ENCODE measurements around the gene CACNA1C.

The CACNA1C gene

DNA sequence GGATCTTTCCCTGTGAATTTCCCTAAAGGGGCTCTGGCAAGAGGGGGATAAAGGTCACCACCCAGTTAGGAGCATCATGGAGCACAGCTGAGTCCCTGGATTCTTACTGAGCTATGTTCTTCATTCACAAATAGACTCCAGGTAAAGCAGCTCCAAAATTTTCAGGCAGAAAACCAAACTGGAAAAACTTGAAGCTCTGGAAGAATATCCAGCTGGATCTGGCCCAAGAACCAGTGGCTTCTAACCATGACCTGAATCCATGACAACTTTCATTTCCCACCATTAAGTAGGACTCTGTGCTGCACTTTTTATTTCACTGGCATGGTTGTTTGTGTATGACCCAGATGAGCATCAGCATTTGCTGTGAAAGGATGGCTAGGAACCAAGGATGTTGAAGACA lies 561.6 kb downstream of the CACNA1C start:
- DNase-seq, result no peak

DNA sequence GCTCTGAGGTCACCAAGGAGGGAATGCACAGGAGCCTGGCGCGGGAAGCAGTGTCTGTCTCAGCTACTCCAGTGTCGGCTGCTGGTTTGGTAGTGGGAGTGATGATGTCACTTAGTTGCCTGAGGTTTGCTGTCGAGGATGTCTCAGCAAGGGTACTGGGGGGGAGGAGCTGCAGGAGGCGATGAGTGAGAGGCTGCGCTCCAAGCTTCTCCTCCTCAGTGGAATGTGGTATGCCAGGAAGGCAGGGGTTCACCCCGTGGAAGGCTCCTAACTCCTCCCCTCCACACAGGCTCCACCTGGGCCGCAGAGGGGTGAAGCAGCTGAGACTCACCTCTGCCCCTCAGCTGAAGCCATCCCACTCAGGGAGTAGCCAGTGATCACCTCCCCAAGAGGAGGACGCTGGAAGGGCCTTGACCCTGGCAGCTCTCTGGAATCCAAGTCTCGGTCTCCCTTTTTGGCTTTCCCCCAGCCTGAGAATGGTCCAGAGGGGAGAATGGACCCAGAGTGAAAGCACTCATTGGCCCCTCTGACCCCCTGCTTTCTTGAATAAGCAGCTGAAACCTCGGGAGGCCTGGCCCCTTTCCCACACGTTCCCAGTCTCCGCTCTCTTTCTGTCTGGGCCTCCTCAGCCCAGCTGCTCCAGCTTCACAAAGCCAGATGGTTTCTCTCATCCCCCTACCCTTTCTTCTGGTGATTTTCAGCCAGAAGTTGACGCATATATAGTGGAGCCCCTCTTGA lies 563.0 kb downstream of the CACNA1C start:
- no peak for DNase-seq

DNA sequence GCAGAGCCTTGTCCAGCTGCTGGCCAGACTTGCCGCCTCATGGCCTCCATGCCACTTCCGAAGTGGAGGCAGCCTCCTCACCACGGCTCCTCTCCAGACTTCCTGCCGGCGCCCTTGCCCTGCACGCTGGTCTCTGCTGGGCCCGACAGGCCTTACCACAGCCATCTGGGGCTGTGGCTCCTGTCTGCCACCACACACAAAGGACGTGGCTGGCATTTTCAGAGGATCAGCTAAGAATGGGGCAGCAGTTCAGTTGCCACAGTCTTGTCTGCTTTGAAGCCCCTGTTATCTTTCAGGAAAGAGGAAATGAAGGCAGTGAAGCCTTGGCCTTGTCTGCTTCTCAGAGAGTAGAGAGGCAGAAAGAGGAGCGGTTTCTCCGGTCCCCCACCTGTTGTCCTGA lies 564.0 kb downstream of the CACNA1C start:
- DNase-seq, result no peak

DNA sequence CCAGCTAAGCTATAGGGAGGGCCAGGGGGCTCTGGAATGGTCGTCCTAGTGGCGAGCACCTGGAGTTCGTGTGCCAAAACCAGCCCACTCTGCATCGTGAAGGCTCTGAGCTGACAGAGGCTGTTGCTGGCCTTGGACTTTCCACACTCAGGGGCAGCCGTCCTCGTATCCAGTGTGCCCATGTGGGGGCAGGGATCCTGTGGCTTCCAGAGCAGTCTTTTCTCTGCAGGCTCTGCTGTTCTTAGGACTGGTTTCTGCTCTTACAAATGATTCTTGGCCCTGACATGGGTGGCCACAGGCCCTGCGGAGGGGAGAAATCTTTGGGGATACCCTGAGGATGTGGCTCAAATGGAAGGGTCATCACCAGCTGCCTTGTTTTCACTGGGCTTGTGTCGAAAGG lies 564.6 kb downstream of the CACNA1C start:
- DNase-seq, result no peak

DNA sequence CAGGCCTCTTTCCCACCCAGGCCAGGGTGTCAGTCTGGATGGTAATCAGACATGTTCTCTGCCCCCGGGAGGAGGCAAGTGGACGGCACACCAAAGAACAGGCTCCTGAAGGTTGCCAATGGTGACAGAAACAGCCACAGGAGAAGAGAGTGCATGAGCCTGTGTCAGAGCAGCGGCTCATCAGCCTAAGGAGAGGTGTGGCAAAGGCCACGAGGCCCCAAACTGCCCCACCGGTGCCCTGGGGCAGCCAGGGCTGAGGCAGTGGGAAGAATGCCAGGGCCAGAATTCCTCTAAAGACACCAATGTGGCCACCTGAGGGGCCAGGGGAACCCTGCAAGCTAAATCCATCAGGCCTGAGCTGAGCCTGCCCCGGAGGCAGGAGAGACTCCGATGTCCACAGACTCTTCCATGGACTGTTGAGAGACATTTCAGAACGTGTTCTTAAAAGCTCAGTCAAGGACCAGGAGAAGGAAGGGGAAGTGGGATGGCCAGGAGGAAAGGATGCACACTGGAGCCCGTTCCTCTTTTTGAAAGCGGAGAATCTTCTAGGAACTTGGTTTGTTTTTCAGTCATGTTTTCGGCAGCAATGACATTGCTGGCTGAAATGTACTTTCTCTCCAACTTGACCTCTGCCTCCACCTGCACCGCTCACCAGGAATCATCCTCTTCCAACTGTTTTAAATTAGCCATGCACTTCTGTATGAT lies 565.7 kb downstream of the CACNA1C start:
- DNase-seq, result no peak

DNA sequence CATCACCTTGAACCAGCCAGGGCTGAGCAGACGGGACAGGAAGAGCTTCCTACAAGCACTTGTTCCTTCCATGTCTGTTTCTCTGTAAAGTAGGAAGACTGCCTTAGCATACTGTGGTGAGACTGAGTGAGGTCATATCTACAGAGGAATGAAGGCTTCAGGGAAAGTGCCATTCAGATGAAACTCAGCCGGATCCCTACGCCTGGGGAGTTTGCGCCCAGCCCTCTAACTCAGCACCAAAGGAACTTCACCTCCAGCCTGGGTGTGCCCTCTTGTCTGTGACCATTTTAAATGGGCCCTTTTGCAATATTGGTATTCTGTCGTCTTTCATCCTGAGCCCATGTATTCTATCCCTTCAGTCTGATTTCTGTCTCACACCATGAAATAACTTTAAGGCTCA lies 566.3 kb downstream of the CACNA1C start:
- DNase-seq, result no peak

DNA sequence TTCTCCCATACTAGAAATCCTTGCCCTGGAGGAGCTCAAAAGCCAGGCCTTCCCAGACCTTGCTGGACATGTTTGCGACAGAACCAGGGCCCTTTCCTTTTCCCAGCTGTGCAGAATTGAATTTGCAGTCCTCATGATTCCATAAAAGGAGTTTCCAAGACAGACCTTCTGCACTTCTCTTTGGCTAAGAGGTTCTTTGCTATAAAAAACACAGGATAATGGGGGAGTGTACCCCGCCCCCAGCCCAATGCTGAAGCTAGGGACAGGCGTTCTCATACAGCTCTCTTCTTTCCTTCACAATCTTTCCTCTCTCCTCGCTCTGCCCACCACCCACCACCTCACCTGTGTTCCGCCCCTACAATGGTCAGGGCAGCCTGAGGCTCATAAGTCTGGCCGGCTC lies 569.7 kb downstream of the CACNA1C start:
- no peak for DNase-seq

DNA sequence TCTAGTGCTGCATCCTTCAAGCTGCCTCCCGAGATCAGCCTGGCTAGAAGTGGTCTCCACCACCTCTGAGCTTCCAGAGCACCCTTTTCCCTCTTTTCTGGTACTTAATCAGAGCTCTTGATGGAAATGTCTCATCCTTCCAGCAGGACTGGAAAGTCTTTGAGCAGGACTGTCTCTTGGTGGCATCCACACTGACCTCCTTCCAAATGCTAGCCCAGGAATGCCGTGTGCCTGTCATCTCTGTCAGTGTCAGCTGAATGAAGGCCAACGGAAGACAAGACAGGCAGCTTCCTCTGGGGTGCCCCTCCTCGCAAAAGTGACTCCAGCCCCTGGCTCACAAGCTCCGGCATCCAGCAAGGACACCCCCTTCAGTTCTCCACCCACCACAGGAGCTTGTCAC lies 570.7 kb downstream of the CACNA1C start:
- no peak for DNase-seq

DNA sequence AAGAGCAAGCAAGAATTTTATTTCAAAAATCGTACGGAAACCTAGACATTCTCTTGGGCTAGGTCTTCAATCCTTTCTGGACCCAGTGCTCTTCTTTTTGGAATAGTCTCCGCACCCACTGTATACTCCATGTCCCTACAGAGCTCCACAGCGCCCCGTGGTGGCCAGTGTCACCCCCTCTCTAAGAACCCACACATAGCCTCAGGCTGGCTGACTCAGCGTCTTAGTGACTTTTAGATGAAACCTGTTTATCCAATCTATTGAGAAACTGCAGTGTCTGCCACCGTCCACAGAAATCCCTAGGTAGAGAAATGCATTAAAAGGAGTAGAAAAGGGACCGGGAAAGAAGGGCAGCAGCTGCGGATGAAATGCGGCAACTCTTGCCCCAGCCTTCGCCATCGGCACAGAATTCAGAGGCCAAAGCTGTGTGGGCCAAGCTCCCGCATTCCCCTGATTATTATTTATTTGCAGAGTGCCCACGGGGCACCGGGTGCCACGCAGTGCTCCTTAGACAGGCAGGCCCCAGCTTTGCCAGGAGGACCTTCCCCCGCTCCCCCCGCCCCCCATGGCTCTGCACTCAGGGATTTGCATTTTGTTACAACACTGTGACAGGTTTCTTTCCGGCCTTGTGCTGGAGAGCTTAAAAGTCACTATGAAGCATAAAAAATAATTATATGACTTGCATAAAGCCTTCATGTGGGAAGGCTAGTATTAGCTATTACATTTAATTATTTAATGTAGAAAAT lies 571.9 kb downstream of the CACNA1C start:
- no peak for DNase-seq

DNA sequence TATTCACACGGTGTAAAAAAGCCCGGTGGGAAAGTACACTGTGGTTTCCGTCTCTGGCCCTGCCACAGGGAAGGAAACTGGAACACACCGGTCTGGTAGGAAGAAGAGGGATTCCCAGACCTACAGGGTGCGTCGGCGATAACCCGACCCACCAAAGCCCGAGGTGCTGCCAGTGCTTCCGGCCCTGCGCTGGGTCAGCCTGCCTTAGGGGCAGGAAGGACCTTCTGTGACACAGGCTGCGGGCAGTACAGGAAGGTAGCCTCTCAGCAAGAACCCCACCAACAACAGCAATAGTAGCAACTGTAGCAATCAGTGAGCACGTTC lies 572.5 kb downstream of the CACNA1C start:
- DNase-seq, result no peak

DNA sequence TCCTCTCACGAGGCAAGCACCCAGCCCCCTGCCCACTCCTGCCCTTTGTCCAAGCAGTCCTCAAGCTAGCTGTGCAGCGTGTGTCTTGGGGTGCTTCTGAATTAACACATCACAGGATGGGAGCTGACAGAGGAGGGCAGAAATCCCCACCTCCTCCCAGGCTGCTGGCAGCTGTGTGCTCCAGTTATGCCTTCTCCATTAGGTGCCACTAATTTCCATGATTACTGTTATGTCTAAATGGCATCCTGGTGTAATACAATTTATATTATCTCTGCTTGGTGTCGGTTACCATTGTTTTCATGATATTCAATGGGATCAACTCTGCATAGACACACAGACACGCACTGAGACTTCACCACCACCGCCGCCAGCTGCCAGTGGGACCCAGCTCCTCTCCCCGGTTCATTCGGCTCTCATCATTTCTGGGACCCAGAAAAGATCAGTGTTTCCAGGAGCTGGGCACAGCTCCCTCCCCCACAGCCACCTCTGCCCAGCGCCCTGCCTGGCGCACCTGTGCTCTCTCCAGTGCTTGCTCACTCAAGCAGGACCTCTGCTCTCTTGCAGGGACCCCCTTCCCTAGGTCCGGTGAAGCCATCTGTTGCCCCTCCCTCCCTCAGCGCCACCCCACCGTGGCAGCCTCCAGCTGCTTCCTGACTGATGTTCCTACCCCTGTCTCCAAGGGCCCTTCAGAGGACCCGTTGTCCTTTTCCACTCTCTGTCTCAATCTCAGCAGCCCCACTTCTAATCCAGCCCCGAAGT lies 574.5 kb downstream of the CACNA1C start:
- DNase-seq, result no peak

DNA sequence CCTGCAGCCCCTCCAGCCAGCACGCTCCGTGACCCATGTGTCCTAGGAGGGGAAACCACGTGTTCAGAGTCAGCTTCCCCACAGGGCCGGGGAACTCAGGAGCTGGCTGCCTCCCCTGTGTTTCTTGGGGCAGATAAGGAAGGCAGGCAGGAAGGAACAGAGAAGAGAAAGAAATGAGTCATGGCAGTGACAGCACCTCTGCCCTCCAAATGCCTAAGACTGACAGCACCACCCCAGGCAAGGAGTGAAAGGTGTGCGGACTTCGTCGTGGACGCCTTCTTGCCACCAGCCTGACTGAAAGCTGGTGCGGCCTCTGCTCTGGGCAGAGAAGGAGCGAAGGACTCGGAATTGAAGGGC lies 575.0 kb downstream of the CACNA1C start:
- DNase-seq, result no peak

DNA sequence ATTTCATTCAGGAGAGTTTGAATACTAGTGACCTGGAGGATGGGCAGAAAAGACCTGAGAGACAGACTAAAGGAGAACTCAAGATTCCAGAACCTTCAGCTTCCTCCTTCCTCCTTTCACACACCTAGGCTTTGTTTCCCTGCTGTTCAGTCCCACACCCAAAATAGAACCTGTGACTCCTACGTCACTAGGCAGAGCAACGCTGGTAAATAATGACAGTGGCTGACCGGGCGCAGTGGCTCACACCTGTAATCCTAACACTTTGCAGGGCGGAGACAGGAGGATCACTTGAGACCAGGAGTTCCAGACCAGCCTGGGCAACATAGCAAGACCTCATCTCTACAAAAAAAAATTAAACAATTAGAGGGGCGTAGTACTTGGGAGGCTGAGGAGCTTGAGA lies 575.6 kb downstream of the CACNA1C start:
- no peak for DNase-seq

DNA sequence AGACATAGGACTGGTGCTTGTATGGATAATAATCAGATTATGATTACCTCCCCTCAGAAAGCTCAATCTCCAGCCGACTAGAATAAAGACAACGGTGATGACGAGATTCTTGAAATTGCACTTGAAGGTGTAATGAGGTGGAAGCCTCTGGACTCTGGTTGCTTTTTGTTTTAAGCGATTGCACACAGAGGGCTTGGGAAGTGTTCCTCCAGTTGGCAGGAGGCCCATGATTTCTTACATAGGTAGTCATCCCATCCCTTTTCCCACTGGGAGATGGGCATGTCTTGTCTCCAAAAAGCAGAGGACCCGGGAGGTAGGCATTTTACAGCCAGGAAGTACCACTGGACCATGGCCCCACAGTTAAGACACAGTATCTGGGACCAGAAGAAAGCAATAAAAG lies 576.3 kb downstream of the CACNA1C start:
- DNase-seq, result no peak

DNA sequence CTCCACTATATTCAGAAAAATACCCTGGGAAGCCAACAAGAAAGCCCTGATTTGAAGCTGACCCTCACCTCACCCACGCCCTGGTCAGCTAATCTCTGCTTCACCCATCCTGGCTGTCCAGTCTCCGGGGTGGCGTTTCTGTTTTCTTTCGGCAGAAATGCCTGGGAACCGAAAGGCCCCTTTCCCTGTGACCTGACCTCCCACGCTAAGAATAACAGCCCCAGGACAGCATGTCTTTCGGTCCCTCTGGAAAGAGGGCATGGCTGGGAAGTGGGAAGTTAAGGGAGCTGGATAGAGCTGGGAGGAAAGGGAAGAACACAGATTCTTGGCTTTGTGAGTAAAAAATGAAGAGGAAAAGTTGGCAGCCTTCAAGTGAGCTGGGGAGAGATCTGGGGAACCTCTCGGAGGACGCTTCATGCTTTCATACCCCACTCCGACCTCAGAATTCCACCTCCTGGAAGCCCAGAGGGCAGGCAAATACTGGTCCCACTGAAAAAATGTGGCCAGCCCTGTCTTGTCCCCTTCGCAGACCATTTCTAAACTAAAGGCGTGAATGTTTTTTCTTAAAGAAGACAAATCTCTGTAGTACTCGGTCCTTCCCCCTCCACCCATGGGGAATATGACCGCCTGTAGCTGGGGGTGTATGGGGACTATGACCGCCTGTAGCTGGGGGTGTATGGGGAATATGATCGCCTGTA lies 579.0 kb downstream of the CACNA1C start:
- no peak for DNase-seq

DNA sequence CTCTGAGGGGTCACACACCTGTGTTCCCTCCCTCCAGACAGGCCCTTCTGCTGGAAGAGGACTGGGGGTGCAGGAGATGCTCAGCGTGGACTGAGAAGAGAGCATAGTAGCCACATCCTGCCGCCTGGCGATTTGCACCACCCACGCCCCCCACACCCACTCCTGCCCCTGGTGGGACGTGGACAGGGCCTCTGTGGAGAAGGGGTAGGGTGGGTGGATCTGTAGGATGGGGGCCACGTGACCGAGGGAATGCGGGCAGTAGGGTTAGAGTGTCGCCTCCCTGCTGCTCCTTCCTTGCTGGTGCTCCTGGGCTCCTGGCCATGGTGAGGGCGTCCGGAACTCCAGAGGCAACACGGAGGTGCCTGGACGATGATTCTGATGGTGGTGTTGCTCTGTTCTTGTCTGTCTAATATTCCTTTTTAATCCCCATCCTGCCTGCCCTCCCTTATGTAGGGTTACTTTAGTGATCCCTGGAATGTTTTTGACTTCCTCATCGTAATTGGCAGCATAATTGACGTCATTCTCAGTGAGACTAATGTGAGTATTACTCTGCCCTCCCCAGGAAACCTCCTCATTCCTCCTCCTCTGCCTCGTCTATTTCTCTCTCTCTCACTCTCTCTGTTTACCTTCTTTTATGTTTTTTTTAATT lies 580.5 kb downstream of the CACNA1C start:
- DNase-seq, result no peak

DNA sequence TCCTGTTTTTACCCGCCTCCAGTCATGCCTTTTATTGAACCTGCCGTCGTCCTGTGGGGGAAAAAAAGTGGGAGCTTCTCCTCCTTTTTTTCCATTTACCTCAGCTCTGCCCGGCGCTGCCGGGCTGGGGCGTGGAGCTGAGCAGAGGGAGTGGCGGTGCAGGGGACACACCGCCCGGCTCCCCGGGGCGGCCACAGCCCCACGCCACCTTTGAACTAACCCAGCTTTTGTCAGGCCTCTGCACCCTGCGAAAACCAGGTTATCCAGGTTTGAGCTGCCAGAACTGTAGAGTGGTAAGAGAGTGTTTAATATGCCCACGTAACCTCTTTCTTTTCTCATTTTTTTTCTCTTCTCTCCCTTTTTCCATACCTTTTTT lies 581.0 kb downstream of the CACNA1C start:
- DNase-seq, result no peak

DNA sequence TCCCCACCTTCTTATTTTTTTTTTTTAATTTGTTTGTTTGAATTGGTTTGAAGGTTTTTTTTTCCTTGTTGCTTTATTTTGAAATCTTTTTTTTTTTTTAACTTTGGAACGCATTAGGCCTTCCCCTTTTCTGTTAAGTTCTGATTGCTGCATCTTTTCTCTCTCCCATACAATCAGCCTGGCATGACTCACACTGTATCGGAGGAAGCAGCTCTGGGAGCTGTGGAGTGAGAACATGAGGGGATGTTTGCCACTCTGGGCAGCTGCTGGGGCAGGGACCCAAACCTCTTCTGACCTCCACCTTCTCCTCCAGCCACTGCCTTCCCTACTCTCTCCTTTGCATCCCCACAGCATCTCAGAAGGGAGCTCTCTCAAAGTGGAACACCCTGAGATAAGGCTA lies 581.7 kb downstream of the CACNA1C start:
- DNase-seq, result no peak

DNA sequence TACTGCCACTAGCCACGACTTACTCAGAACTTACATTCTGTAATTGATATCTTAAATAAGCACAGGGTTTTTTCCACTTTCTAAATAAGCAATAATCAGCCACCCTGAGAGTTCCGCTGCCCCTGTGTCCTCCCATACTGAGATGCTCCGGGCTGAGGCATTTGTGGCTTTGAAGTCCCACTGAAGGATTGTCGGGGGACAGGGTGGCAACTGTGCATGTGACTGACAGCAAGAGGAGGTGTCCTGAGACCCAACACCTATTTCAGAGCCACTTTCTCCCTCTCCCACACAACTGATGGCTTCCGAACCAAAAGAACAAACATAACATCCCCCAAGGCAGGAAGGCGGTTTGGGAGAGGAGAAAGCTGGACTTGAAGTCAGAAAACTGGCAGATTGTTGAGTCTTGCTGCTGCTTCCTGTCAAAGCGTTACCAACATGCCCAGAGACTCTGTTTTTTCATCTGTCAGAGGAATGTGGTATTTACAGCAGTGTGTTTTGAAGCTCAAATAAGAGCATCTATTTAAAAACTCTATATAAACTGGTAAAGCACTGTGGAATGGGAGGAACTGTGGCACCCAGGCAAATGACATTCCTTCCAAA lies 584.1 kb downstream of the CACNA1C start:
- no peak for DNase-seq

DNA sequence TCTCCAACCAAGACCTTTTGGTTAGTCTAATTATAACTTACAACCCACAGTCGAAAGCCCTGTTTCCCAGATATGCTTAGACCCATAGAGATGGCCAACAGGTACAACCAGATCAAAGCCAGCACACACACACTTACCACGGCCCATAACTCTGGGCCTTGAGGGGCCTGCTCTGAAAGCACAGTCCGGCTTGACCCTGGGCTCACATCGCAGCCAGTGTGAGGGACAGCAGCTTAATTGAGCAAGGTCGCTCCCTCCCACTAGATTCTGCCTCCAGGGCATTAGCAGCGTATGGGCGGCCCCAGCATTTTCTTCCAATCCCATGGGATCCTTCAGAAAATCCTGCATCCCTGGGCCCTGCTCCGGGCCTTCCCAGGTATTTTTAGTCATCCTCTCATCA lies 584.6 kb downstream of the CACNA1C start:
- no peak for DNase-seq

DNA sequence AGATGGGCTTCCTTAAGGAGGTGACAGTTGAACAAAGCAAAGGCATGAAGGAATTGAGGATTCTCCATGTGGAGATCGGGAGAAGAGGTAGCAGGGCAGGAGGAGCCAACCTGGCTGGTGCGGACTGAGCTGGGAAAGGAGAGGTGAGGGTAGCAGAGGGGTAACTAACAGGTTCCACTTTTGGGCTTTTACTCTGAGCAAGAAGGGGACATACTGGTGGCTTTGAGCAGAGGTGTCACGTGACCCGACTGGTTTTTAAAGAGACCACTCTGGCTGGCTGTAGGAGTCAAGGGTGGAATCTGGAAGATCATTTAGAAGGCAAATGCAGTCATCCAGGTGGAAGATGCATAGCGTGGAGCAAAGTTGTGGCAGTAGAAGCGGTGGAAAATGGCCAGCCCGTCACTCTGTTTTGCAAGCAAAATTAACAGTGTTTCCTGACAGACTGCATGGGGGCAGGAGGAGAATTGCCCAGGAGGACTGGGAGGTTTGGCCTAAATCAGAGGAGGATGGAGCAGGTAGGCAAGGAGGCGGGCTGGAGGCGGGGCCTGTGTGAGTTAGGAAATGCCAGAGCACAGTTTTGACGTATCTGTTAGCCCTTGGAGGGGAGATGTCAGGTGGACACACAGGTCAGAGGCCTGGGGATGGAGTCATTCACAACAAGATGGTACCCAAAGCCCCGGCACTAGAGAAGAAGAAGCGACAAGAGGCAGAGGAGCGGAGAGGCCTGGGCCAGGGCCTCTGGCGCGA lies 585.7 kb downstream of the CACNA1C start:
- DNase-seq, result no peak

DNA sequence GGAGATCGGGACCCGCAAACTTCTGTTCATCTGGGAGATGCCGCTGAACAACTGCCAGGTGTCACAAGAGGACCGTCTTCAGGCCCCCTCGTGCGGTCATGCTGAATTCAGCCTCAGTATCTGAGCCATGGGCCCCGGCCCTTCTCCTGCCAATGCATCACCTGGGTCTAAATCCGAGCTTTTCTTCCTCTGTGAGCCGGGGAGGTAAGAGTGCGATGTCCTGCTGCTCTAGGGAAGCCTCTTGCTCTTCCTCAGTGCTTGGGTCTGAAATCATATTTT lies 586.2 kb downstream of the CACNA1C start:
- DNase-seq, result no peak
